ENCODE results near the gene SLC4A1.

GRCh38 chr17:44213403-44214229, 54.3 kb downstream of the SLC4A1 start:
- TF ChIP-seq CTCF (IDR thresholded peaks at IDR 0.05) (no peak), POLR2A (IDR thresholded peaks at IDR 0.05) (no peak), EP300 (IDR thresholded peaks at IDR 0.05; ENCODE audit: low read depth) (no peak), POLR2AphosphoS5 (IDR thresholded peaks at IDR 0.05) (no peak)
